ENCODE measurements around the gene IL11RA. TPM values are rescaled to one million over a fixed set of nuclear protein-coding genes. Genes with fewer than 3 reads are reported as not detected.

IL11RA gene
- total and polyA plus RNA-seq, 2 of the 8 experiments (the other 6 are each of a cell fraction or from before 2014, with no cell fraction given) = 5.5 to 9.1 TPM

GRCh38 chr9:34655394-34655793 is 3.4 kb downstream of the IL11RA start (continued):
- TF ChIP-seq CHD7 (IDR thresholded peaks at IDR 0.05; ENCODE audit: insufficient replicate concordance, low read length) (no peak), RFX5 (IDR thresholded peaks at IDR 0.05; ENCODE audit: borderline replicate concordance, low read depth, low read length) (no peak), USF2 (IDR thresholded peaks at IDR 0.05; ENCODE audit: low read length) (no peak), GTF2F1 (IDR thresholded peaks at IDR 0.05; ENCODE audit: borderline replicate concordance, low read depth, low read length) (no peak), BACH1 (IDR thresholded peaks at IDR 0.05; ENCODE audit: low read length) (no peak), POU5F1 (IDR thresholded peaks at IDR 0.05; ENCODE audit: low read depth, low read length) (no peak), PHF8 (conservative IDR thresholded peaks at IDR 0.05; ENCODE audit: low read depth, low read length) (no peak)

All from H1 (cell line).